ENCODE data around the gene RIOK2.
"Not testable (repeated sequence)": the region's sequence is repeated elsewhere in the genome, so short reads cannot be mapped to it uniquely, and the experiment has no call there.

The RIOK2 gene

GRCh38 chr5:97148288-97148687 is 34.8 kb downstream of the RIOK2 start:
- H3K36me3 Mint-ChIP-seq: no peaks in the 10 kb centered on the region
- no peak for ATAC-seq
- no peaks in the 10 kb centered on the region for H3K9me3 Mint-ChIP-seq
- no peaks in the 10 kb centered on the region for H3K4me1 Mint-ChIP-seq
- no peak overlapping the region for H3K27ac Mint-ChIP-seq
- DNase-seq (ENCODE audit: low spot score in 2 of 2): no peak
- H3K4me3 Mint-ChIP-seq: no peak overlapping the region

- Mint-ChIP-seq H3K36me3 (no peaks in the 10 kb centered on the region), H3K4me1 (no peaks in the 10 kb centered on the region), H3K4me3 (no peak overlapping the region), H3K27ac (no peak overlapping the region), H3K9me3 (no peaks in the 10 kb centered on the region)
- DNase-seq (ENCODE audit: low spot score in 2 of 2): no peak
- ATAC-seq: no peak
Measured at GRCh38 chr5:97143704-97144103, 39.3 kb downstream of the RIOK2 start.

- ATAC-seq (peak; percentile 72), DNase-seq (ENCODE audit: low spot score in 2 of 2) (no peak)
- Mint-ChIP-seq H3K4me1 (no peaks in the 10 kb centered on the region), H3K36me3 (no peaks in the 10 kb centered on the region), H3K27ac (no peak within 1 kb of the TSS), H3K9me3 (no peaks in the 10 kb centered on the region), H3K4me3 (no peak within 1 kb of the TSS)
Measured at GRCh38 chr5:97142521-97143254, 40.4 kb downstream of the RIOK2 start, which contains the start of gene LIX1. LIX1 (minus strand) TSS chr5:97142611; CDS start chr5:97142576, 35 bp downstream.

DNA sequence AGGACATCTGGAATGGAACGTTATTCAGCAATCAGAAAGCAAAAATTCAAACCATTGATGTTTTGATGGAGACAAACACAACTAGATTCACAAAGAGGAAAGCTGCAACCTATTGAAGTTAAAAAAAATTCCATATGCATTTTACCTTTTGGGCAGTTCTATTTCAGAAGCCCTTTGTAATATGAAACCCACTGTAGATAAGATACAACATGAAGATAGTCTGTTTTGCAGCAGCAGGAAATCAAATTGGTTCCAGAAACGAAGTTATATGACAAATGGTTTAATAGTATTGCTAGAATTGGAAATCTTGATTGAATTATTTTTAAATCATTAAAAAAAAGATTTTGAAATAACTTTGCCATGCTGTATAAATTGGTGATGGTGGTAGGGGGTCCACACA is 41.5 kb downstream of the RIOK2 start:
- Mint-ChIP-seq H3K9me3 (no peaks in the 10 kb centered on the region), H3K4me1 (no peaks in the 10 kb centered on the region)
- no peak for ATAC-seq

GRCh38 chr5:97141031-97141430 is 42.0 kb downstream of the RIOK2 start:
- no peak overlapping the region for H3K27ac Mint-ChIP-seq
- no peaks in the 10 kb centered on the region for H3K9me3 Mint-ChIP-seq
- no peak for DNase-seq (ENCODE audit: low spot score in 2 of 2)
- H3K36me3 Mint-ChIP-seq: no peaks in the 10 kb centered on the region
- ATAC-seq: no peak
- H3K4me1 Mint-ChIP-seq: no peaks in the 10 kb centered on the region
- H3K4me3 Mint-ChIP-seq: no peak overlapping the region

More for the DNA sequence above, 41.5 kb downstream of the RIOK2 start:
- Mint-ChIP-seq H3K27ac (no peak overlapping the region), H3K4me3 (no peak overlapping the region), H3K36me3 (no peaks in the 10 kb centered on the region)
- DNase-seq (ENCODE audit: low spot score in 2 of 2): no peak

DNA sequence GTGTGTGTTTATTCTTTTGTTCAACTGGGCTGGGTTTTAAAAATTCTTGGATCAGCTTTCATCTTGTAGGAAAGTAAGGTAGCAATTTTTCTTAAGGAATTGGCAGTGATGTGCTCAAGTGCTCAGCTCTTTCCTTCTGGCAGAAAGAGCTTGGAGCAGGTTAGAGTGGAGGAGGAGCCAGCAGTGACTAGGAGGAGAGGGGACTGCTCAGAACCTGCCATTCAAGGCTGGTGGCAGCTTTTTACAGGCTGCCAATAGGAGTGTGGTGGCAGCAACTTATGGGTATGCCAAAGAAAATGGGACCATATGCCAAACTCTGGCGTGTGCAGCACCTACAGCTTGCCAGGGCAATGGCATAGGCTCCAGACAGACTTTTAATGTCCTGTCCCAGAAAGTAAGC is 42.8 kb downstream of the RIOK2 start:
- not testable (repeated sequence) for H3K9me3 Mint-ChIP-seq; ATAC-seq; H3K36me3 Mint-ChIP-seq; H3K4me3 Mint-ChIP-seq; DNase-seq (ENCODE audit: low spot score in 2 of 2); H3K27ac Mint-ChIP-seq; H3K4me1 Mint-ChIP-seq

DNA sequence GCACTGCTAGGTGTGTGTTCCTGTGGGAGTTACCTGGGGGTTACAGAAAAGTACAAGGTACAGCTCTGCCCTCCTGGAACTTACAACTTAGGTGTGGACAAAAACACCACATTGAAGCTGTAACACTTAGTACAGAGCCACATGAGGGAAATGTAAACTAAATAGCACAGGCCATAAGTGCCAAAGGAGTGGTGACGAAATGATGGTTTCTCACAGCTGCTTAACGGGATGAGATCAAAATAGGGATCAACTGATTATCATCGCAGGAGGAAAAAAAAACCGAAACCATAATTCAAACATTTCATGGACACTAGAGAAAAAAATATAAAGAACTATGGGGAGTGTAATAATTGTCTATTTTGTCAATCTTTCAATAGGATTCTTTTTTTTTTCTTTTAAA is 46.6 kb downstream of the RIOK2 start:
- no peak overlapping the region for H3K4me3 Mint-ChIP-seq

GRCh38 chr5:97135868-97136267 is 47.2 kb downstream of the RIOK2 start:
- Mint-ChIP-seq H3K9me3 (no peaks in the 10 kb centered on the region), H3K27ac (no peak overlapping the region), H3K4me1 (no peaks in the 10 kb centered on the region), H3K36me3 (no peaks in the 10 kb centered on the region), H3K4me3 (no peak overlapping the region)
- ATAC-seq: peak; percentile 99
- peak in 1 of 2 donors; percentile 61 for DNase-seq (ENCODE audit: low spot score in 2 of 2)

More for the DNA sequence above, 46.6 kb downstream of the RIOK2 start:
- H3K4me1 Mint-ChIP-seq: no peaks in the 10 kb centered on the region
- ATAC-seq (no peak), DNase-seq (ENCODE audit: low spot score in 2 of 2) (no peak)
- no peaks in the 10 kb centered on the region for H3K9me3 Mint-ChIP-seq
- H3K27ac Mint-ChIP-seq: no peak overlapping the region
- H3K36me3 Mint-ChIP-seq: no peaks in the 10 kb centered on the region

DNA sequence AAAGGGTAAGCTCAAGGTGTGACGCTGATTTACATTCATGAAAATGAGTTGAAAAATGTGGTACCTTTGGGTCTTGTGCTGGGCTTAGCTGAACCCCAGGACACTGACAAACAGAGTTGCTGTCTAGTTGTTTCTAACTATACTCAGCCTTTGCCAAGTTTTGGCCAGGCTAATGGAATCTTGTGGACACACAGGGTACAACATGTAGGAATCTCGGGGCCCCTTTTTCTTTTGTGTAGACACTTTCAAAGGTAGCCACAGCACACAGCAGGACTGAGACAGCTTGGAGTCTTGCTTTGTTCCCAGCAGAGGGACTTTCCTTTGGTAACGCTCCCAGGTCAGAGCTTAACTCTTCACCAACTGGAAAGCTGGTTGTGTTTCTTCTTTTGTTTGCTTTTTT is 48.4 kb downstream of the RIOK2 start:
- Mint-ChIP-seq H3K4me3 (no peak overlapping the region), H3K27ac (no peak overlapping the region)
- ATAC-seq: no peak

DNA sequence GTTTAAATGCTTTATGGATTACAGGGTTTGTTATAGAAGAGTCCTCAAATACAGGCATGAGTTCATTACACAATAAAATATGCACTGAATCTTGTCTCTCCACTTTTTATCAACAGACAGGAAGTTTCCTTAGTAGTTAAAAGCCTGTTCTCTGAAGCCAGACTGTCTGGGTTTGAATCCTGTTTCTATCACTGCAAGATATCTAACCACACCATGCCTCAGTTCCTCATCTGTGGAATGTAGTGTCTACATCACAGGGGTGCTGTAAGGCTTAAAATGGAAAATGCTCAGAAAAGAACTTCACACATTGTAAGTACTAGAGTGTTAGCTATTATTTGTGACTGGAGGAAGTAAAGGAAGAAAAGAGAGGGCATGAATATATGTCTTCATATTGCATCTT is 49.9 kb downstream of the RIOK2 start:
- Mint-ChIP-seq H3K36me3 (no peaks in the 10 kb centered on the region), H3K4me3 (no peak overlapping the region), H3K9me3 (no peaks in the 10 kb centered on the region), H3K4me1 (no peaks in the 10 kb centered on the region), H3K27ac (no peak overlapping the region)
- DNase-seq (ENCODE audit: low spot score in 2 of 2) (no peak), ATAC-seq (no peak)

More for the DNA sequence above, 48.4 kb downstream of the RIOK2 start:
- no peaks in the 10 kb centered on the region for H3K9me3 Mint-ChIP-seq
- no peaks in the 10 kb centered on the region for H3K36me3 Mint-ChIP-seq
- no peaks in the 10 kb centered on the region for H3K4me1 Mint-ChIP-seq
- DNase-seq (ENCODE audit: low spot score in 2 of 2): no peak

DNA sequence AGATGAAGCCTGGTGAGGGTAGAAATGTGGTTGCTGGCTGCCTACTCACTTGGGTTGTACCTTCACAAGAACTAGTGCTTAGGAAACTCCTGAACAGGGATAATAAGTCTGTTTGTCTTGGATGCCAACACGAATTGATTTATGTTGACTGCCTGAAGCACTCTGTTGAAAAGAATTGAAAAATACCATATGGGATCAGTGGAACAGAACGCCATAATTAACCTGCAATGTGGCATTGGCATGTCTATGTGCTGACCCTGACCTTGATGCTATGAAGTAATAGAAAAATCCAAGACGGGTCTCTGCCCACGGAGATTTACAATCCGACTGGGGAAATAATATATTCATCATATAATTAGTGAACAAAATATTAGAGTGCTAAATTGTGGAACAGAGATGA is 51.1 kb downstream of the RIOK2 start:
- ATAC-seq (no peak), DNase-seq (ENCODE audit: low spot score in 2 of 2) (no peak)
- Mint-ChIP-seq H3K4me3 (no peak overlapping the region), H3K27ac (no peak overlapping the region), H3K9me3 (no peaks in the 10 kb centered on the region), H3K36me3 (no peaks in the 10 kb centered on the region), H3K4me1 (no peaks in the 10 kb centered on the region)

GRCh38 chr5:97131139-97131710 is 51.8 kb downstream of the RIOK2 start:
- Mint-ChIP-seq H3K4me3 (no peak overlapping the region), H3K4me1 (no peaks in the 10 kb centered on the region), H3K9me3 (no peaks in the 10 kb centered on the region), H3K36me3 (no peaks in the 10 kb centered on the region), H3K27ac (no peak overlapping the region)
- DNase-seq (ENCODE audit: low spot score in 2 of 2) (no peak), ATAC-seq (no peak)

GRCh38 chr5:97127727-97128126 is 55.3 kb downstream of the RIOK2 start:
- DNase-seq (ENCODE audit: low spot score in 2 of 2) (no peak), ATAC-seq (no peak)
- Mint-ChIP-seq H3K9me3 (no peaks in the 10 kb centered on the region), H3K36me3 (no peaks in the 10 kb centered on the region), H3K4me1 (no peaks in the 10 kb centered on the region), H3K27ac (no peak overlapping the region), H3K4me3 (no peak overlapping the region)

- no peak overlapping the region for H3K4me3 Mint-ChIP-seq
- no peak for ATAC-seq
- H3K27ac Mint-ChIP-seq: no peak overlapping the region
- no peaks in the 10 kb centered on the region for H3K9me3 Mint-ChIP-seq
- H3K36me3 Mint-ChIP-seq: no peaks in the 10 kb centered on the region
- no peaks in the 10 kb centered on the region for H3K4me1 Mint-ChIP-seq
- no peak for DNase-seq (ENCODE audit: low spot score in 2 of 2)
Measured at GRCh38 chr5:97125125-97125683, 57.8 kb downstream of the RIOK2 start.

GRCh38 chr5:97124335-97124734 is 58.7 kb downstream of the RIOK2 start:
- no peak overlapping the region for H3K27ac Mint-ChIP-seq
- H3K36me3 Mint-ChIP-seq: no peaks in the 10 kb centered on the region
- H3K4me3 Mint-ChIP-seq: no peak overlapping the region
- ATAC-seq: no peak
- no peak for DNase-seq (ENCODE audit: low spot score in 2 of 2)
- no peaks in the 10 kb centered on the region for H3K9me3 Mint-ChIP-seq
- no peaks in the 10 kb centered on the region for H3K4me1 Mint-ChIP-seq

- H3K9me3 Mint-ChIP-seq: no peaks in the 10 kb centered on the region
- no peak overlapping the region for H3K27ac Mint-ChIP-seq
- DNase-seq (ENCODE audit: low spot score in 2 of 2) (no peak), ATAC-seq (no peak)
- no peaks in the 10 kb centered on the region for H3K4me1 Mint-ChIP-seq
- H3K36me3 Mint-ChIP-seq: no peaks in the 10 kb centered on the region
- H3K4me3 Mint-ChIP-seq: no peak overlapping the region
Measured at GRCh38 chr5:97121848-97122247, 61.2 kb downstream of the RIOK2 start.
